Body of pancreas (tissue), 4 donors: ENCODE data around the gene IL17B. TPM values are rescaled to one million over a fixed set of nuclear protein-coding genes. Genes with fewer than 3 reads are reported as not detected.

Experiments
- ATAC-seq: fragments of 150-250 bp; one replicate; pipeline ENCODE4 v1.9.1; 2016
- DNase-seq, 4 donors: peaks; one replicate each; pipeline ENCODE4 v3.0.0-alpha.2; 2019
- H3K27ac ChIP-seq, 4 donors: fragments of 200-600 bp; sonication (generic); 1 replicate in 3 of 4; 2 replicates in 1 of 4; pipeline versions ENCODE4 v1.5.1 to v1.6.1; 2016 to 2019; ENCODE audit warnings: mild to moderate bottlenecking in 1 of 4, mixed read lengths in 1 of 4, moderate library complexity in 1 of 4
- H3K27me3 ChIP-seq, 2 donors: fragments of 200-600 bp; sonication (generic); one replicate each; pipeline ENCODE4 v1.6.0; 2016; ENCODE audit warnings: mild to moderate bottlenecking in 1 of 2
- H3K36me3 ChIP-seq, 2 donors: fragments of 200-600 bp; sonication (generic); replicated peaks in 1 of 2; 2 replicates each; pipeline ENCODE4 v1.5.1; 2016; ENCODE audit warnings: low read depth in 2 of 2; ENCODE audit not compliant: insufficient read depth in 1 of 2
- H3K4me1 ChIP-seq: fragments of 200-600 bp; sonication (generic); one replicate; pipeline ENCODE4 v1.6.0; 2016
- H3K4me3 ChIP-seq, 2 donors: fragments of 200-600 bp; sonication (generic); 1 replicate in 1 of 2; 2 replicates in 1 of 2; pipeline ENCODE4 v1.5.1; 2016 to 2019
- H3K9me3 ChIP-seq, 3 donors: fragments of 200-600 bp; sonication (generic); 1 replicate in 2 of 3; 2 replicates in 1 of 3; pipeline ENCODE4 v1.5.1; 2016
- CTCF ChIP-seq, 7 experiments: fragments of 450-650 bp in 4 of 7; fragments of 200-600 bp in 3 of 7; sonication (generic) in 3 of 7; IDR thresholded peaks; one replicate each; pipeline ENCODE4 v1.5.1; 2016 to 2019; ENCODE audit warnings: antibody characterized with exemption in 7 of 7
- POLR2A ChIP-seq, 3 donors: fragments of 450-650 bp; IDR thresholded peaks; one replicate each; pipeline ENCODE4 v1.6.1; 2016; ENCODE audit warnings: antibody characterized with exemption in 3 of 3, mild to moderate bottlenecking in 2 of 3
- WGBS, 2 donors: methylation state at CpG; one replicate each; pipeline ENCODE4 v1.1.5; 2017; 5-methylcytosine and 5-hydroxymethylcytosine counted together
- intact Hi-C: fragments of 100-400 bp; cut with DNase I; formaldehyde crosslinking; loops from one replicate; pipeline ENCODE4 v1.15.1; 2023
- total RNA-seq, 2 donors: library from RNA; depleted of rRNA; stranded (reverse); fragments of >200 nt; gene quantifications; one replicate each; pipeline ENCODE4 v1.1.0, GENCODE V29; 2016

Gene IL17B
- total RNA-seq, 2 donors from 2014 or later: not detected

- intact Hi-C loops: no loop called here
- no peaks in the 10 kb centered on the region for H3K36me3 ChIP-seq
- peak overlapping the region; percentile 27 to 48 for H3K4me3 ChIP-seq
- DNase-seq (peak; percentile 45 to 51 (median 48)), ATAC-seq (peak; percentile 19)
- H3K27me3 ChIP-seq: no peaks in the 10 kb centered on the region
- 1 to 3% methylated on average over 14 to 18 of the region's 18 CpGs for WGBS, 2 donors
- peak overlapping the region in 3 of 4 donors; percentile 21 to 62 (median 36) for H3K27ac ChIP-seq
- H3K4me1 ChIP-seq: peaks cover 13% of the 10 kb centered on the region
- TF ChIP-seq CTCF (IDR thresholded peaks at IDR 0.05) (no peak), POLR2A (IDR thresholded peaks at IDR 0.05) (no peak)
- H3K9me3 ChIP-seq: no peaks in the 10 kb centered on the region
Observed at GRCh38 chr5:149358294-149358651, 20.8 kb downstream of the IL17B start.

DNA sequence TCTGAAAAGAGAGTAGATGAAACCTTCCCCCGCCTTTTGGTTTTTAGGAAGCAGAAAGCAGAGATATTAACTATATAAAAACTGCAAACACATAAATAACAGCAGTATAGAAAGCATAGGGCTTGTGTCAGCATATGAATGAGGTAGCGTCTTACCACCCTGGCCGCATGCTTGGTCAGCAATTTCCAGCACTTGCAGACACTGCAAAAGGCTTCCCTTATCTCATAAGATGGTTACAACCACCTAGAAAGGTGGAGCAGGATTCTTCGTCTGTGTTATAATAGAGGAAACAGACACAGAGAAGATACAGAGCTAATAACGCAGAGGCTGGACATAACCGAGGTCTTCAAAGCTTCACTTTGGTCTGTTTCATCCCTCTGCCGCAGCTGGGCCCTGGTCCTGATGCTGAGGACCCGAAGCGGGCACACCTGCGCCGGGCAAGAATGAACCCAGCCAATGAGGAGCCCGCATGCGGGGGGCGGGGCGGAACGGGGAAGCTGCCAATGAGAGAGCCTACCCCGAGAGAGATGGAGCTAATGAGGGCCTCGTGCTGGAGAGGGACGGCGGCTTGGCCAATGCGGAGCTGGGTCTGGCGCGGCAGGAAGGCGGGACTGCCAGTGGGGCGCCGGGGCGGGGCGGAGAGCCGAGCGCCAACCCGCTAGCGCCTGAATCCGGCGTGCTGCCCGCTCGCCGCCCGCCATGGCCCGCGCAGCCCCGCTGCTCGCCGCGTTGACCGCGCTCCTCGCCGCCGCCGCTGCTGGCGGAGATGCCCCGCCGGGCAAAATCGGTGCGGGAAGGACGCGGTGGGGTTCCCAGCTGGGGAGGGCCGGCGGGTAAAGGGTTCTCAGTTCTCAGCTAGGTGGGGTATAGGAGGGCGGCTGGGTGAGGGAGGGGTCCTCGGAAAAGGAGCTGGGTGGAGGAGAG lies 21.5 kb downstream of the IL17B start, which contains the start of gene PCYOX1L:
Gene PCYOX1L (plus strand): TSS at position 677 of the 924 bp plus-strand sequence. CDS start 23 bp downstream, at position 700.
- Histone ChIP-seq H3K27ac (peak within 1 kb of the TSS in 3 of 4 donors; percentile 21 to 62 (median 36)), H3K4me3 (peak within 1 kb of the TSS; percentile 27 to 48)
- TF ChIP-seq POLR2A (IDR thresholded peaks at IDR 0.05): peak in 1 of 3 donors; percentile 36
- no peak for TF ChIP-seq CTCF (IDR thresholded peaks at IDR 0.05)

DNA sequence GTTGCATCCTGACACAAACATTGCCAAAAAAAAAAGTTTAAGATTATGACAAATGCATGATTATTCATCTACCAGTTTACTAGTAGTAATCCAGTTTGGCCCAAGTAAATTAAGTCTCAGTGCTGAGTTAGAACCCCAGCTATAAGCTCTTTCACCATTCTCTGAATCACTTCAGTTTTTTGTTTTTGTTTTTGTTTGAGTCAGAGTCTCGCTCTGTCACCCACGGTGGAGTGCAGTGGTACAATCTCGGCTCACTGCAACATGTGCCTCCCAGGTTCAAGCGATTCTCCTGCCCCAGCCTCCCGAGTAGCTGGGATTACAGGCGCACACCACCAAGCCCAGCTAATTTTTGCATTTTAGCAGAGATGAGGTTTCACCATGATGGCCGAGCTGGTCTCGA lies 22.7 kb downstream of the IL17B start:
- TF ChIP-seq POLR2A (IDR thresholded peaks at IDR 0.05) (no peak), CTCF (IDR thresholded peaks at IDR 0.05) (no peak)
- Histone ChIP-seq H3K4me3 (no peak overlapping the region), H3K4me1 (peaks cover 13% of the 10 kb centered on the region), H3K27ac (no peak overlapping the region), H3K9me3 (no peaks in the 10 kb centered on the region), H3K27me3 (no peaks in the 10 kb centered on the region), H3K36me3 (peaks cover 0 to 9% of the 10 kb centered on the region in 2 donors)
- ATAC-seq (no peak), DNase-seq (no peak)
- intact Hi-C loops: no loop called here
- 91 to 97% methylated on average over 8 of the region's 8 CpGs for WGBS, 2 donors

More for the DNA sequence above, 21.5 kb downstream of the IL17B start, which contains the start of gene PCYOX1L:
- H3K27me3 ChIP-seq: no peaks in the 10 kb centered on the region
- H3K36me3 ChIP-seq: peaks cover 0 to 2% of the 10 kb centered on the region in 2 donors
- peak; percentile 100 for ATAC-seq
- H3K9me3 ChIP-seq: no peaks in the 10 kb centered on the region
- DNase-seq: peak; percentile 92 to 97 (median 96)
- H3K4me1 ChIP-seq: peaks cover 13% of the 10 kb centered on the region
- intact Hi-C loops: no loop called here
- 3% methylated on average over 50 to 56 of the region's 61 CpGs for WGBS, 2 donors

DNA sequence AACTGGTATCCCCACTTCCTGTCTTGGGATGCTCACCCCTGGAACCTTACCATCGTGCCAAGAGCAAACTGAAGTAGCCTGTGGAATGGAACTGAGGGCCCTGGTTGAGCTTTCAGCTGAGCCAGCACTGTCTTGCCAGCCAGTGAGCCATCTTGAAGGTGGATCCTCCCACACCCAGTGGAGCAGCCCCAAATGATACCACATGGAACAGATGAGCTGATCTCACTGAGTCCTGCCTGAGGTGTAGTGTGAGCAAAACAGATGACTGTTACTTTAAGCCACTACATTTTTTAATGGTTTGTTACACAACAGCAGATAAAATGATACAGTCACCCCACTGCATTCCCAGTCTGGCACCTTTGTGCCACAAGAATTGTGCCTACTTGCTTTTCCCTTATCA lies 23.4 kb downstream of the IL17B start:
- Histone ChIP-seq H3K27me3 (no peaks in the 10 kb centered on the region), H3K36me3 (peaks cover 0 to 13% of the 10 kb centered on the region in 2 donors), H3K27ac (no peak overlapping the region), H3K4me3 (no peak overlapping the region), H3K9me3 (no peaks in the 10 kb centered on the region), H3K4me1 (peaks cover 13% of the 10 kb centered on the region)
- no peak for ATAC-seq
- no peak for DNase-seq
- intact Hi-C loops: no loop called here
- TF ChIP-seq POLR2A (IDR thresholded peaks at IDR 0.05) (no peak), CTCF (IDR thresholded peaks at IDR 0.05) (no peak)
- 80 to 89% methylated on average over 1 of the region's 1 CpG for WGBS, 2 donors
